HUES6 (cell line): Measurements from ENCODE around the gene SMIM20.

Experiments
- H3K27ac ChIP-seq: 2 replicates; pipeline ENCODE4 v1.7.0; 2013; ENCODE audit warnings: low read depth, mild to moderate bottlenecking, low read length, inconsistent platforms
- H3K27me3 ChIP-seq: 2 replicates; pipeline ENCODE4 v1.6.1; 2013; ENCODE audit warnings: low read length; ENCODE audit not compliant: control insufficient read depth, insufficient read depth
- H3K36me3 ChIP-seq: 2 replicates; pipeline ENCODE4 v1.6.1; 2013; ENCODE audit warnings: low read length; ENCODE audit not compliant: control insufficient read depth, insufficient read depth
- H3K4me1 ChIP-seq: 2 replicates; pipeline ENCODE4 v1.6.1; 2013; ENCODE audit warnings: low read length; ENCODE audit not compliant: control insufficient read depth, insufficient read depth
- H3K4me3 ChIP-seq: 2 replicates; pipeline ENCODE4 v1.5.1; 2013; ENCODE audit warnings: low read depth, low read length
- H3K9ac ChIP-seq: one replicate; pipeline ENCODE4 v1.6.1; 2013; ENCODE audit warnings: mild to moderate bottlenecking, low read length
- H3K9me3 ChIP-seq: 2 replicates; pipeline ENCODE4 v1.6.1; 2013; ENCODE audit warnings: low read depth, low read length; ENCODE audit not compliant: control insufficient read depth, insufficient read depth

SMIM20 gene

DNA sequence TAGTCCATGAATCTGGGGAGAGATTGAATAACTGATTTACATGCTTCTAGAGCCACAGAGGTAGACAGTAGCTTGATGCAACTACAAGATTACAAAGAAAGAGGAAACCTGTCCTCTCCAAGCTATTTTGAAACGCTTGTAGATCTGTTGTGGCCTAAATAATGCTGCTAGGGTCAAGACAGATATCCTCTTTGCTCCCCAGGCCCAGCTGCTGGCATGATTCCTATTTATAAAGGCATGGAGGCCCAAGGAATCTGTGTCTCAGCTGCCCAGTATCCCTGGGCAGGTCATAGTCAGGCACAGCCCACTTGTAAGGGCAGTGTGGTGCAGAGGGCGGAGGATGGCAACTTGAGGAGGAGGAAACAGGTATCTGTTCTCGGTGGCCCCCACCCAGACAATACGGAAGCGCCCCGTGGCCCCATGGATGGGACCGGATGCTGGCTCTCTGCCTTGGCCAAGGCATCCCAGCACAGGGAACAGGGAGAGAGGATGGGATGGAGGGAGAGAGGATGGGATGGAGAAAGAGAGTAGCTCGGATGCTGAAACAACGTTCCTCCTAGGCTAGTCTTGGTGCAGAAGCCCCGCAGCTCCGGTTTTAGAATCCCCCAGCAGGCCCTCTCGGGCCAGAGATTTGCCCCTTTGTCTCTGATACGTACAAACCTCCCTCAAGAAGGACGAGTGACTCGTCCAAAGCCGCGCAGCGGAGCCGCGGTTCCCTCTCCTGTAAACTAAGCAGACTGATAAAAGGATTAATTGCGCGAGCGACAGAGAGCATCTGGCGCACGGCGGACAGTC is 767 bp upstream of the SMIM20 start:
- no peak overlapping the region for H3K27ac ChIP-seq
- peak overlapping the region; percentile 76 for H3K9ac ChIP-seq
- peaks cover 7% of the 10 kb centered on the region; the same call in 1 of the 2 replicates for H3K36me3 ChIP-seq
- H3K27me3 ChIP-seq: peaks cover 19% of the 10 kb centered on the region
- peaks cover 13% of the 10 kb centered on the region; the same call in 1 of the 2 replicates for H3K4me1 ChIP-seq
- peak overlapping the region; percentile 85 for H3K4me3 ChIP-seq
- peaks cover 6% of the 10 kb centered on the region for H3K9me3 ChIP-seq

DNA sequence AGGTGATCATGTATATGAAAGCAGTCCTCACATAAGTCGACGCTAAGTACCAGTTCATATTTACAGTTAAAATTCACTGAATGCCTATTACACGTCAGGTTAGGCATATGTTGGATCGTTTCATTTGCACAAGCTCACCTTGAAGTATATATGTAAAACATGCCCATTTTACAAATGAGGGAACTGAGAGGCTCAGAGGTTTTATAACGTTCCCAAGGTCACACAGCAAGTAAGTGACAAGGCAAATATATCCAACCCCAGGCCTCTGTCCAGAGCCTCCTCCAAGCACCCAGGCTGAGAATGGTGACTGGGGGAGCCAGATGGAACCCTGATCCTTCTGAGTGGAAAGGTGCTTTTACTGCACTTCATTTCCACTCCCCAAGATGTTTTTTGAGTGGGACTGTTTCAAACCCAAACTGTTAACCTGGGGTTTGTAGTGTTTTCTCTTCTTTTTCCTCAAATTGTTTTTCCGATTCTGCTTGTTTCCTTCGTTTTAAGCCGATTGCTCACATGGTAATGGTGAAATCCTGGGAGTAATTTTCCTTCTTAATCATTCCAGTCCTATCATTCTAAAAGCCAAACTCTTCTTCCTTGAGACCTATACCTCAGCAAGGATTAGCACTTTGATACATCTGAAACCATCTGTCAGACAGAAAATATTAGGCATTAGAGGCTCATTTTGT is 791 bp downstream of the SMIM20 start:
- peak overlapping the region; percentile 58; the same call in 1 of the 2 replicates for H3K27ac ChIP-seq
- H3K27me3 ChIP-seq: peaks cover 19% of the 10 kb centered on the region
- H3K4me3 ChIP-seq: peak overlapping the region; percentile 85
- no peaks in the 10 kb centered on the region for H3K9me3 ChIP-seq
- peak overlapping the region; percentile 89 for H3K9ac ChIP-seq
- H3K4me1 ChIP-seq: peaks cover 13% of the 10 kb centered on the region; the same call in 1 of the 2 replicates
- H3K36me3 ChIP-seq: peaks cover 7% of the 10 kb centered on the region; the same call in 1 of the 2 replicates

DNA sequence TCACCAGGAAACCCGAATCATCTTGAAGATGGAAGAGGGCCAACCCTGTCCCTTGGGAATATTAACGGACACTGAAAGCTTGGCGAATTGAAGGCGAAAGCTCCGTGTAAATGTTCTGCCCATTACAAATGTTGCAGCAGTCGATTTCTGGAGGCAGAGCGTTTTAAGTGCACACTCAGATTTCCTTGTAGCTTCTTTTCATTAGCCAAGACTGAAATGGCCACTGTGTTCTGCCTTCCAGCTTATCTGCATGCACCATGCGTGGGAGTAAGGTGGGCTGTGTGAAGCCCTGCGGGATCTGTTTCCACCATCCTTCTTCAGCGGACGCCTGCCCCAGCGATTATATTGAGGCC is 1.3 kb downstream of the SMIM20 start:
- H3K4me3 ChIP-seq: peak overlapping the region; percentile 85; the same call in 1 of the 2 replicates
- H3K9me3 ChIP-seq: no peaks in the 10 kb centered on the region
- H3K27me3 ChIP-seq: peaks cover 18% of the 10 kb centered on the region
- H3K9ac ChIP-seq: no peak overlapping the region
- no peak overlapping the region; the same call in 1 of the 2 replicates for H3K27ac ChIP-seq
- H3K36me3 ChIP-seq: peaks cover 7% of the 10 kb centered on the region; the same call in 1 of the 2 replicates
- peaks cover 13% of the 10 kb centered on the region; the same call in 1 of the 2 replicates for H3K4me1 ChIP-seq

DNA sequence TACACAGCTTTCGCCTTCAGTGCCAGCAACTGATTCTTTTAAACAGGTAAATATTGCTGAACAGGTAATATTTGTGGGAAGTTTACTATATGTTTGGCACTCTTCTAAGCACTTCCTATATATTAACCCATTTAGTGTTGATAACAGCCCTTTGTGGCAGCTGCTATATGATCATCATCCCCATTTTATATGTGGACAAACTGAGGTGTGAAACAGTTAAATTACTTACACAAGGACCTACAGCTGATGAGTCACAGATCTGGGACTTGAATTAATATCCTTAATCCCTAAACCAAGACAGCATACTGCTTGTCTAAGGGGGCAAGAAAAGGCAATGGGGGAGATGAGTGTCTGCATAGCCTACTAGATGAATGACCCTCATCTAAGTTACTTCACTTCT is 2.9 kb downstream of the SMIM20 start:
- H3K27ac ChIP-seq: no peak overlapping the region
- no peak overlapping the region for H3K4me3 ChIP-seq
- peaks cover 13% of the 10 kb centered on the region; the same call in 1 of the 2 replicates for H3K4me1 ChIP-seq
- no peak overlapping the region for H3K9ac ChIP-seq
- H3K9me3 ChIP-seq: no peaks in the 10 kb centered on the region
- H3K27me3 ChIP-seq: peaks cover 13% of the 10 kb centered on the region
- peaks cover 16% of the 10 kb centered on the region for H3K36me3 ChIP-seq

DNA sequence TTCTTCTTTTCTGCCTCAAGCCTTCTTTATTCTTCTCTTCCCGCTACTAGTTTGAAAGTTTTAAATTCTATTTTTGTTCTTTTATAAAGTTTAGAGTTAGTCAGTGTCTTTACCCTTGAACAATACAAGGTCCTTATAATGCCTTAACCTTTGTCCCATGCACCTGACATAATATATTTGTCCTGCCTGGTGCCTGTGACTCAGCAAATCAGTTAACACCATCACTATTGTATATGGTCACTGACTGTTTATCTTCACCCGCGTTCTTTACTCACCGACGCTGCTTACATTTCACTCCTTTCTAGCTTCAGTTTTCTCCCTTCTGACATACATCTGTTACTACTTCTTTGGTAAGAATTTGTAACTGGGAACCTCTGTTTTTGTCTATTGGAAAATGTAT is 5.7 kb downstream of the SMIM20 start:
- Histone ChIP-seq H3K9me3 (no peaks in the 10 kb centered on the region), H3K36me3 (peaks cover 24% of the 10 kb centered on the region), H3K27me3 (no peaks in the 10 kb centered on the region), H3K4me1 (peaks cover 7% of the 10 kb centered on the region; the same call in 1 of the 2 replicates), H3K9ac (no peak overlapping the region), H3K27ac (no peak overlapping the region), H3K4me3 (no peak overlapping the region)

GRCh38 chr4:25921922-25922321 is 7.9 kb downstream of the SMIM20 start:
- no peak overlapping the region for H3K4me3 ChIP-seq
- H3K27ac ChIP-seq: no peak overlapping the region
- peaks cover 21% of the 10 kb centered on the region for H3K36me3 ChIP-seq
- H3K9me3 ChIP-seq: no peaks in the 10 kb centered on the region
- no peaks in the 10 kb centered on the region for H3K27me3 ChIP-seq
- H3K4me1 ChIP-seq: 0 out of 2 replicates have a peak, but pooled peaks cover 7% of the 10 kb centered on the region
- H3K9ac ChIP-seq: no peak overlapping the region

DNA sequence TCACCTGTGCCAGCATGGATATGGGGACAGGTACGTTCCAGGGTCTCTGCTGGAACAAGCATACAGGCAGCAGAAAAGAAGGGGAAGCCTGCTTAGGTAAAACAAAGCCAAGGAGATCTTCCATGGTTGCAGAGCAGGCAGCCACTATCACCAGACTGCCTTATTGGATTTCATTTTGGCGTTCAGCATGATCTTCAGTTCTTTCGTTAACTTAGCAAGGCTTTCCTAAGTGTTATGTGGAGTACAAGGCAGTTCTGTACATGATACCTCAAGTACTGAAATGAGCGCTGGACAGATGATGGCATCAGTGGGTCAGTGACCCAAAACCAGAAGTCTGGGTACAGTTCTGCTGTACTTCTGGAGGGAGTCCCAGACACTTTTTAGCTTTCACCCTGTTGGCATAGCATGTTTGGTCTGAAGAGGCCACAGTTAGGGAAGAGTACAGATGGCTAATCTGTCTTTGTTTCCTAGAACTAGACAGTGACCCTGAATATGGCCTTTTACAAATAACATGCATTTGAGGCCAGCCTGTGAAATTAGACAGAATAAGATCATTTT is 8.9 kb downstream of the SMIM20 start:
- no peaks in the 10 kb centered on the region for H3K9me3 ChIP-seq
- H3K9ac ChIP-seq: no peak overlapping the region
- H3K36me3 ChIP-seq: peaks cover 18% of the 10 kb centered on the region
- H3K4me1 ChIP-seq: 0 out of 2 replicates have a peak, but pooled peaks cover 7% of the 10 kb centered on the region
- no peak overlapping the region for H3K27ac ChIP-seq
- H3K27me3 ChIP-seq: no peaks in the 10 kb centered on the region
- H3K4me3 ChIP-seq: no peak overlapping the region

GRCh38 chr4:25923745-25924144 is 9.7 kb downstream of the SMIM20 start:
- H3K9ac ChIP-seq: no peak overlapping the region
- H3K27ac ChIP-seq: no peak overlapping the region
- H3K4me3 ChIP-seq: no peak overlapping the region
- 0 out of 2 replicates have a peak, but pooled peaks cover 7% of the 10 kb centered on the region for H3K4me1 ChIP-seq
- H3K27me3 ChIP-seq: no peaks in the 10 kb centered on the region
- peaks cover 18% of the 10 kb centered on the region for H3K36me3 ChIP-seq
- no peaks in the 10 kb centered on the region for H3K9me3 ChIP-seq

DNA sequence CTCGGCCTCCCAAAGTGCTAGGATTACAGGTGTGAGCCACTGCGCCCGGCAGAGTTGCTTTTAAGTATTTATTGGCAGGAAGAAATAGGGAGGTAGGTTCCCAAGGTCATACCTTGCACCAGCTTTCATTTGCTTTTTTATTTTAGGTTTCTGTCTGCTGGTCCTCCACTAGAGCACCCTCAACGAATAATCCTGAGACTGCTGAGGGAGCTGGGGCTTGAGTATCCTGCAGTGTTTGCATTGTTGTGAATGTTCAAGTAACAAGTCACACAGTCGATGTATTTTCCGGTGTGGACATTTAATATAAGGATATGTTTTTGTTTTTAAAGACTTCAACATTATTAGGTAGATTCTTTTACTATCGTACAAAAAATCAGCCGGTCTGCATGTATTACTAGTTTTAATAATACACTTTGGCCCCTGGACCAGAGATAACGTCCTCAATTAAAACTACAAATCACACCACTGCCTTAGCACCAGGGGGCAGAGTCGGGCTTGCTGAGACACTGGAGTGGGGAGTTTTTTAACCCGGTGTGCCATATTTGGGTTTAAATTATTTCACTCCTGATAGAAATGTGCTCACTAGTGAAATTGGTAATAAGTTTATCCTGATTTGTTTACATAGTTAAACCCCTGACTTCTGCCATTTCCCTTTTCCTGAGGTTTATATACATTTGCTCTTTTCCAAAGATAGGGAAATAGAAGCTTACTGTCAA is 11.6 kb downstream of the SMIM20 start:
- Histone ChIP-seq H3K4me3 (no peak overlapping the region), H3K9ac (no peak overlapping the region), H3K36me3 (peaks cover 25% of the 10 kb centered on the region), H3K4me1 (0 out of 2 replicates have a peak, but pooled peaks cover 7% of the 10 kb centered on the region), H3K27me3 (no peaks in the 10 kb centered on the region), H3K27ac (no peak overlapping the region), H3K9me3 (no peaks in the 10 kb centered on the region)

GRCh38 chr4:25926462-25926861 is 12.4 kb downstream of the SMIM20 start:
- H3K4me3 ChIP-seq: no peak overlapping the region
- 0 out of 2 replicates have a peak, but pooled peaks cover 7% of the 10 kb centered on the region for H3K4me1 ChIP-seq
- no peak overlapping the region for H3K9ac ChIP-seq
- H3K27ac ChIP-seq: no peak overlapping the region
- no peaks in the 10 kb centered on the region for H3K27me3 ChIP-seq
- H3K36me3 ChIP-seq: peaks cover 18% of the 10 kb centered on the region
- no peaks in the 10 kb centered on the region for H3K9me3 ChIP-seq
